Right cardiac atrium (tissue), 5 donors: Measurements from ENCODE around the gene TMEM115. TPM values are rescaled to one million over a fixed set of nuclear protein-coding genes. Genes with fewer than 3 reads are reported as not detected.

Experiments used
- ATAC-seq, 2 donors: fragments of 200-7000 bp; cut with Tn5 transposase; one replicate each; pipeline versions ENCODE4 v1.8.0 to v1.9.1; 2020; ENCODE audit warnings: moderate library complexity in 2 of 2, mild to moderate bottlenecking in 1 of 2
- DNase-seq, 3 donors: peaks; one replicate each; pipeline ENCODE4 v3.0.0-alpha.2; 2020
- H3K27ac ChIP-seq: one replicate; pipeline ENCODE4 v1.5.1; 2013; ENCODE audit warnings: mild to moderate bottlenecking, low read length, control low read depth, moderate library complexity
- H3K27me3 ChIP-seq: one replicate; pipeline ENCODE4 v1.6.1; 2013; ENCODE audit not compliant: control insufficient read depth, insufficient read depth
- H3K4me1 ChIP-seq: one replicate; pipeline ENCODE4 v1.6.1; 2013; ENCODE audit warnings: low read length; ENCODE audit not compliant: control insufficient read depth, insufficient read depth
- H3K4me3 ChIP-seq: one replicate; pipeline ENCODE4 v1.5.1; 2013; ENCODE audit warnings: low read length, control low read depth
- H3K9me3 ChIP-seq: one replicate; pipeline ENCODE4 v1.6.1; 2013; ENCODE audit warnings: low read length; ENCODE audit not compliant: control insufficient read depth
- WGBS: extraction: QIAGEN DNeasy Blood & Tissue Kit; methylation state at CpG from one replicate; pipeline ENCODE4 v1.1.7; 2013; 5-methylcytosine and 5-hydroxymethylcytosine counted together
- intact Hi-C, 4 donors: fragments of 100-400 bp; cut with DNase I; formaldehyde crosslinking; loops; one replicate each; pipeline versions ENCODE4 v1.11.0 to v1.14.0; 2022 to 2023
- polyA plus RNA-seq: library from polyadenylated mRNA; stranded (reverse); fragments of 200-250 nt; gene quantifications from one replicate; pipeline ENCODE4 v1.2.3, GENCODE V29; 2013
- total RNA-seq, 4 donors: library from RNA; stranded (reverse); fragmentation: NEBNext Ultra II Directional; extraction: Animal tissue kit (Norgen Biotek cat#: 25700); gene quantifications; one replicate each; pipeline ENCODE4 v1.2.1, GENCODE V29; 2021
- donor health status: healthy with polysubstance abuse.
- donor health status: DM: no; HTN: yes; CAD: no.
- donor health status: DM: no; HTN: no; CAD: no.
- donor health status: DM: no; HTN: yes; CAD: no; lungs with severe emphysema.
- donor health status: DM: yes; HTN: yes; CAD: no.

Gene TMEM115
- total and polyA plus RNA-seq, 5 donors = 28.7 to 33.3 (median 32.5) TPM

DNA sequence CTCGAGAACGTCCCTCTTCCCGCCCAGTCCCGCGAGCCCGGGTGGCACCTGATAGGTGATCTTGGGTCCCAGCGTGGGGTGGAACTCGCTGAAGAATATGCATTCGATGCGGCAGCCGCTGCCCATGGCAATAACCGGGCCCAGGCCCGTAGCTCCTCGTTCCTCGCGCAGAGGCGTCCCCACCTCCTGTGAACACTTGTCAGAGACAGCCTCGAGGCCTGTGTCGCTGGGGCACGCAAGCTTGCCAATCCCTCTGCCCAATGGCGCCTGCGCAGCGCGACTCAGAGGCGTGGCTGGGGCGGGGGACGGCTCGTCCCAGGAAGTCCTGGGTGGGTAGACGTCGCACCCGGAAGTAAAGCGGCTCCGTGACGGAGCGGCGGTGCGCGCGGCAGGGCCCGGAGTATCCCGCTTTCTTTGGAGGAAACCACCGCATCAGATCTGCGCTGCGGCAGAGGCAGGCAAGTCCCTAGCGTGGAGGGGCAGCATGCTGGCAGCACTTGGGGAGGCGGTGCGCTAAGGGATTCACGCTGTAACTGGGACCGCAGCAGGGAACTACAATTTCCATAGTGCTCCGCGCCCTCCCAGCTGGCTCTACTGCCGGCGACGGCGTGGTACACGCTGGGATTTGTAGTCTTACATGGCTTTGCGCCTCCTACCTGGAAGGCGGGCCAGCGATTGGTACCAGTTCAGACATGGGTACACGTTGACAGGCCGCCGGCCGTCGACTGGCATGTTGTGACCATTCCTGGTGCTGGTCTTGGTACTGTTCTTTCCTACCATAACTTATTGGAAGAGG, 8.6 kb downstream of the TMEM115 start, which contains the start of the genes CYB561D2 and NPRL2:
Gene CYB561D2, plus strand, starts transcription at position 336 of the 796 bp plus-strand sequence. CDS start 572 bp downstream, outside the sequence.
Gene NPRL2, minus strand, starts transcription at position 249 of the 796 bp plus-strand sequence. Its CDS starts 123 bp downstream, at position 126.
- Histone ChIP-seq H3K27ac (peak within 1 kb of the TSS; percentile 94), H3K4me3 (peak within 1 kb of the TSS; percentile 65), H3K9me3 (no peaks in the 10 kb centered on the region), H3K27me3 (no peaks in the 10 kb centered on the region), H3K4me1 (peaks cover 12% of the 10 kb centered on the region)
- intact Hi-C loops = loop anchor here in 1 of 4 donors (5.0 kb wide), 1 partner anchor 192 kb away; no protein-coding TSS in a partner anchor
- ATAC-seq (peak; percentile 94), DNase-seq (peak; percentile 98 to 99 (median 99))
- under 1% methylated on average over 64 of the region's 64 CpGs for WGBS

DNA sequence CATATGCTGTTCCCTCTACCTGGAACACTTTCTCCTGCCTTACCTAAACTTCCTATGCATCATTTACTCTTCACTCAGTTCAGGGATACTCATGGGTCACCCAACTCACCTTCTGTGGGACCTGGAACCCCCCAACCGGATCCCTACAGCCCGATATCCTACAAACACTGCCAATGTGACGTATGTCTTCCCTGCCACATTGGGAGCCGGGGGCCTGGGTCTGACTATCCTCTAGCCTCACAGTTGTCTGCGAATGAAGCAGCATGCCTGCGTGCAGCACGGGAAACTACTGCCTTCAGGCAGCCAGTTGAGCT, 9.2 kb downstream of the TMEM115 start:
- intact Hi-C loops = loop anchor here in 1 of 4 donors (5.0 kb wide), 1 partner anchor 192 kb away; no protein-coding TSS in a partner anchor
- Histone ChIP-seq H3K27me3 (no peaks in the 10 kb centered on the region), H3K4me3 (peak overlapping the region; percentile 65), H3K4me1 (peaks cover 7% of the 10 kb centered on the region), H3K27ac (peak overlapping the region; percentile 94), H3K9me3 (no peaks in the 10 kb centered on the region)
- ATAC-seq = no peak
- WGBS = 6% methylated on average over 7 of the region's 7 CpGs
- DNase-seq = no peak

DNA sequence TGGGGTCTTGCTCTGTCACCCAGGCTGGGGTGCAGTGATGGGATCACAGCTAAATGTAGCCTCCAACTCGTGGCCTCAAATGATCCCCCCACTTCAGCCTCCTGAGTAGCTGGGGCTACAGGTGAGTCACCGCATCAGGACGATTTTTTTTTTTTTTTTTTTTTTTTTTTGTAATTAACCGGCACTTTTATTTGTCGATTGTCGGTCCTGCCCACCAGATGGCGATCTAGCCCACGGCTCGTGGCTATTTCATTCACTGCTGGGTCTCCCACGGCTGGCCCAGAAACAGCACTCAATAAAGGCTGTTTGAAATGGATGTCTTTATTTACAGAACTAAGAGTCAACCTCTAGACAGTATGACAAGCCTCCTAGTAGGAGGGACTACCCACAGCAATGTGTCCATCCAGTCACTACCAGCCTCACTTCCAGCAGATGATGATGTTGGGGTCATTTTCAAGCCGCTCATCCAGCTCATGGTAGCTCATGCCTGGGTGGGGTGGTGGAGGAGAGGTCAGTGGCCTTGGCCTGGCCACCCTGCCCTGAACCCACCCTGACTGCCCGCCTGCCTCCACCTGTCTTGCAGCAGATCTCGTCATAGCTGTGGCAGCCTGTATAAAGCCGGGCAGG, 12.0 kb downstream of the TMEM115 start:
- Histone ChIP-seq H3K27me3 (no peaks in the 10 kb centered on the region), H3K4me3 (no peak overlapping the region), H3K4me1 (peaks cover 7% of the 10 kb centered on the region), H3K27ac (no peak overlapping the region), H3K9me3 (no peaks in the 10 kb centered on the region)
- DNase-seq (peak; percentile 76 to 86 (median 84)), ATAC-seq (no peak)
- intact Hi-C loops = loop anchor here in 2 of 4 donors (2.0 to 5.0 kb wide), 2 partner anchors 195 to 202 kb away; no protein-coding TSS in a partner anchor
- 27% methylated on average over 14 of the region's 14 CpGs for WGBS

GRCh38 chr3:50345586-50346234, 13.6 kb downstream of the TMEM115 start, which contains the start of gene ZMYND10:
Gene ZMYND10, minus strand, starts transcription at chr3:50345732. Its CDS starts 153 bp downstream, at chr3:50345579.
- no peak within 1 kb of the TSS for H3K27ac ChIP-seq
- DNase-seq = peak; percentile 85 to 94 (median 92)
- intact Hi-C loops = loop anchor here in 2 of 4 donors (2.0 to 5.0 kb wide), 2 partner anchors 197 to 203 kb away; no protein-coding TSS in a partner anchor
- peak within 1 kb of the TSS; percentile 18 for H3K4me3 ChIP-seq
- peak; percentile 41 to 43 for ATAC-seq
- H3K27me3 ChIP-seq = no peaks in the 10 kb centered on the region
- 9% methylated on average over 45 of the region's 45 CpGs for WGBS
- peaks cover 4% of the 10 kb centered on the region for H3K4me1 ChIP-seq
- no peaks in the 10 kb centered on the region for H3K9me3 ChIP-seq

DNA sequence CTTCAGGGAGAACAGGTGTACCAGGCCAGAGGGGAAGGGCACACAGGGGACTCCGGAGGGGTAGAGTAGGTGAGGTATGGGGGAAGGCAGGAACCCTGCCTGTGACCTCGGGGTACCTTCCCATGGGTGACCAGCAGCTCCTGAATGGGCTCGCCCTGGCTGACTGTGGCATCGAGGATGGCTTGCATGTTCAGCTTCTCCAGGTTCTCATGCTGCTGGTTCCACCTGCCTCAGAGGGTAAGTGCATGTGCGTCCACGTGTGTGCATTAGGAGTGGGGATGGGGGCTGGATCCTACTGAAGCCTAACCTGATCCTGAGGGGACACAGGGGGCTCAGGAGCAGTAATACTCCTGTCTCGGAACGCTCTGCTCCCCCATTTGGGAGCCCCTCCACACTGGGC, 14.3 kb downstream of the TMEM115 start:
- 66% methylated on average over 8 of the region's 8 CpGs for WGBS
- H3K27ac ChIP-seq = no peak overlapping the region
- H3K4me3 ChIP-seq = peak overlapping the region; percentile 18
- peaks cover 4% of the 10 kb centered on the region for H3K4me1 ChIP-seq
- intact Hi-C loops = loop anchor here in 1 of 4 donors (5.0 kb wide), 1 partner anchor 197 kb away; no protein-coding TSS in a partner anchor
- no peaks in the 10 kb centered on the region for H3K27me3 ChIP-seq
- DNase-seq (peak in 1 of 3 donors; percentile 50), ATAC-seq (no peak)
- no peaks in the 10 kb centered on the region for H3K9me3 ChIP-seq

GRCh38 chr3:50342813-50343633, 16.3 kb downstream of the TMEM115 start:
- no peak overlapping the region for H3K27ac ChIP-seq
- DNase-seq = peak in 2 of 3 donors; percentile 40 to 54
- no peak overlapping the region for H3K4me3 ChIP-seq
- WGBS = 84% methylated on average over 13 of the region's 13 CpGs
- no peak for ATAC-seq
- H3K9me3 ChIP-seq = no peaks in the 10 kb centered on the region
- H3K27me3 ChIP-seq = no peaks in the 10 kb centered on the region
- intact Hi-C loops = no loop called here
- H3K4me1 ChIP-seq = no peaks in the 10 kb centered on the region

GRCh38 chr3:50341996-50342650, 17.2 kb downstream of the TMEM115 start:
- H3K9me3 ChIP-seq = no peaks in the 10 kb centered on the region
- no peak for ATAC-seq
- no peaks in the 10 kb centered on the region for H3K27me3 ChIP-seq
- H3K4me3 ChIP-seq = no peak overlapping the region
- 91% methylated on average over 13 of the region's 13 CpGs for WGBS
- H3K27ac ChIP-seq = no peak overlapping the region
- intact Hi-C loops = no loop called here
- DNase-seq = peak in 2 of 3 donors; percentile 37 to 62
- no peaks in the 10 kb centered on the region for H3K4me1 ChIP-seq

GRCh38 chr3:50341537-50341936, 17.8 kb downstream of the TMEM115 start:
- Histone ChIP-seq H3K9me3 (no peaks in the 10 kb centered on the region), H3K4me1 (no peaks in the 10 kb centered on the region), H3K27me3 (no peaks in the 10 kb centered on the region), H3K4me3 (peak overlapping the region; percentile 12), H3K27ac (peak overlapping the region; percentile 1)
- WGBS = 86% methylated on average over 9 of the region's 9 CpGs
- intact Hi-C loops = no loop called here
- ATAC-seq (no peak), DNase-seq (peak in 2 of 3 donors; percentile 63 to 73)

- H3K27me3 ChIP-seq = no peaks in the 10 kb centered on the region
- 7% methylated on average over 85 of the region's 85 CpGs for WGBS
- H3K27ac ChIP-seq = peak within 1 kb of the TSS; percentile 53
- intact Hi-C loops = no loop called here
- peak within 1 kb of the TSS; percentile 12 for H3K4me3 ChIP-seq
- peak; percentile 89 to 95 (median 95) for DNase-seq
- H3K9me3 ChIP-seq = no peaks in the 10 kb centered on the region
- peak; percentile 56 to 62 for ATAC-seq
- H3K4me1 ChIP-seq = no peaks in the 10 kb centered on the region
Observed at GRCh38 chr3:50340448-50341329, 18.6 kb downstream of the TMEM115 start, which contains the start of gene RASSF1. Gene RASSF1, minus strand, starts transcription at chr3:50340836. Its CDS starts 31 bp downstream, at chr3:50340805.
